Measurements from ENCODE around the gene CLIC4.
A peak's percentile ranks its signal among the peaks of the same experiment; 100 is the strongest.
"Not testable (repeated sequence)": the region's sequence is repeated elsewhere in the genome, so short reads cannot be mapped to it uniquely, and the experiment has no call there.

CLIC4 gene

DNA sequence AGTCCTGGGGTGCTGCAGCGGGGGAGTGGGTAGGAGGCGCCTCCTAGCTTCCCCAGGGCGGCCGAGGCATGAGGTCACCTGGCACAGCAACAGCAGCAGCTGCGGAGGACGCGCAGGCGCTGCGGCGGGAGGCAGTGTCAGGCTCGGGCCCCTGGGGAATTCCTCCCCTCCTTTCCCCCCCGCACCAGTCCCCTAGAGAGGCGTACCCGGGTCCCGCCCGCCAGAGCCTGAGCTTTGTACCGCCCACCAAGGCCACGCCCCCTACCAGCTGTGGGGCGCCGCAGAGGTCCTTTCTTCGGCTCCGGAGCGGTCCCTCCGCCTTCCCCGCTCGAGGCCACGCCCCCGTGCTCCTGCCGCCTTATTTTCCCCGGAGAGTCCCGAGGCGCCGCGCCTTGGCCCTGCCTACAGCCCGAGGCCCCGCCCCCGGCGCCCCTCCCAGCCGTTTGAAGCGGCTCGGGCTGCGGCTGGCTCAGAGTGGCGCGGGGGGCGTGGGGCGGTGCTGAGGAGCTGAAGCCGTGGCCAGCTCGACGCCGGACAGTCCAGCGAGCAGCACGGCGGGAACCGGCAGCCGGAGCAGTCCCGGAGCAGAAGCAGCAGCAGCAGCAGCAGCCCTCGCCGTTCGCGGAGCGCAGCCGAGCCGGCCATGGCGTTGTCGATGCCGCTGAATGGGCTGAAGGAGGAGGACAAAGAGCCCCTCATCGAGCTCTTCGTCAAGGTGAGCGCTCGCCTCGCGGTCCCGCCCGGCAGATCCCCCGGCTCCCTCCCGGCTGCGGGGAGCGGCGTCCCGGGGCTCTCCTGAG is at the start of gene CLIC4:
Gene CLIC4 (plus strand): TSS at position 537 of the 800 bp plus-strand sequence. CDS start 107 bp downstream, at position 644.
- peak; percentile 99 for DNase-seq

GRCh38 chr1:24696041-24696755 is 49.0 kb upstream of the CLIC4 start:
- DNase-seq, result no peak

DNA sequence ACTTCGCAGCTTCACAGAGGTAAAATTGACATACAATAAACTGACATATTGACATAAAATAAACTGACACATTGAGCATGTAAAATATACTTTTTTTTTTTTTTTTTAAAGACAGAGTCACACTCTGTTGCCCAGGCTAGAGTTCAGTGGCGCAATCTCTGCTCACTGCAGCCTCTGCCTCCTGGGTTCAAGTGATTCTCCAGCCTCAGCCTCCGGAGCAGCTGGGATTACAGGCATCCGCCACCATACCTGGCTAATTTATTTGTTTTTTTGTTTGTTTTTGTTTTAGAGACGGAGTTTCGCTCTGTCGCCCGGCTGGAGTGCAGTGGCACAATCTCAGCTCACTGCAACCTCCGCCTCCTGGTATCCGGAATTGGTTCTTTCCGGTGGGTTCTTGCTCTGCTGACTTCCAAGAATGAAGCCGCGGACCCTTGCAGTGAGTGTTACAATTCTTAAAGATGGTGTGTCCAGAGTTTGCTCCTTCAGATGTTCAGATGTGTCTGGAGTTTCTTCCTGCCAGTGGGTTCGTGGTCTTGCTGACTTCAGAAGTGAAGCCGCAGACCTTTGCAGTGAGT is 48.4 kb upstream of the CLIC4 start:
- DNase-seq, result no peak

DNA sequence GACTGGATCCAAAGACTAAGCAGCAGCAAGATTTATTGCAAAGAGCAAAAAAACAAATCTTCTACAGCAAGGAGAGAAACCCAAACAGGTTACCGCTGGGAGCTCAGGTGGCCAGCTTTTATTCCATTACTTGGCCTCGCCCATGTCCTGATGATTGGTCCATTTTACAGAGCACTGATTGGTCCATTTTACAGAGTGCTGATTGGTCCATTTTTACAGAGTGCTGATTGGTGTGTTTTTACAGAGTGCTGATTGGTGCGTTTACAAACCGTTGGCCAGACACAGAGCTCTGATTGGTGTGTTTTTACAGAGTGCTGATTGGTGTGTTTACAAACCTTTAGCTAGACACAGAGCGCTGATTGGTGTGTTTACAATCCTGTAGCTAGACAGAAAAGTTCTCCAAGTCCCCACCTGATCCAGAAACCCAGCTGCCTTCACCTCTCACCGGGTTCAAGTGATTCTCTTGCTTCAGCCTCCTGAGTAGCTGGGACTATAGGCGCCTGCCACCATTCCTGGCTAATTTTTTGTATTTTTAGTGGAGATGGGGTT is 47.7 kb upstream of the CLIC4 start:
- DNase-seq, result not testable (repeated sequence)

DNA sequence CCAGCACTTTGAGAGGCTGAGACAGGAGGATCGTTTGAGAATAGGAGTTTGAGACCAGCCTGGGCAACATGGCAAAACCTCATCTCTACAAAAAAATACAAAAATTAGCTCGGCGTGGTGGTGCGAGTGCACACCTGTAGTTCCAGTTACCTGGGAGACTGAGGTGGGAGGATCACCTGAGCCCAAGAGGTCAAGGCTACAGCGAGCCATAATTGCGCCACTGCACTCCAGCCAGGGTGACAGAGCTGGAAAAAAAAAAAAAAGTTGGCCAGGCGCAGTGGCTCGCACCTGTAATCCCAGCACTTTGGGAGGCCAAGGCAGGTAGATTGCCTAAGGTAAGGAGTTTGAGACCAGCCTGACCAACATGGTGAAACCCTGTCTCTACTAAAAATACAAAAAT is 46.9 kb upstream of the CLIC4 start:
- DNase-seq, result not testable (repeated sequence)

- no peak for DNase-seq
These were observed 45.6 kb upstream of the CLIC4 start for GRCh38 chr1:24699628-24700027.

DNA sequence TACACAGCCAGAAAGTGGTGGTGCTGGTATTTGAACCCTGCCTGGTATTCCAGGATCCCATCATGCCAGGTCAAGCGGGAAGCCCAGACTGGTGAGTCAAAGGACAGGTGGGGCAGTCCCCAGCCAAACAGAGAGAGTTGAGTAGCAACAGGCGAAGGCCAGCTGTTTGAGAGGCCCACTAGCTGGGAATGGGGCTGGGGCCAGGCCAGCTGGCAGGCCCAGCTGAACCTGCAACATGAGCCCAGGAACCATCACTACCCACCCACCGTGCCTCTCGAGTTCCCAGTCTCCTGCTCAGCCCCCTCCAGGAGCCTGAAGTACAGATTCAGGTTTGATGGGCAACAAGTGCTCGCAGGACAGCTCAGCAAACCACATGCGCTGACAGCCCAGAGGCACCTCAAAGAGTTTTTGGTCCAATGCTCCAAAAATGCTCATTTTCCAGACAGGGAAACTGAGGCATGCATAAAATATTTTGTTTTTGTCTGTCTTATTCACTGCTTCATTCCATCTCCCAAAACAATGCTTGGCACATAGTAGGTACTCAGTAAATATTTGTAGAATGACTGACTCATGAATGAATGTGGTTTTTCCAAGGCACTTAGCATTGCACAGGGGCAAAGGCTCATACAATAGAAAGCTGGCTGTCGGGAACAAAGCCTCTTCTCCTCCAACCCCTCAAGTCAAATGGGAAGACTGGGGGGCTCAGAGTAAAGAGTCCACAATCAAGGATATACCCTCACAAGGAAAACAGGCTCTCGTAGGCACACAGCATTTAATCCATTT is 42.5 kb upstream of the CLIC4 start:
- DNase-seq, result peak; percentile 35

- peak; percentile 70 for DNase-seq
These were observed 40.6 kb upstream of the CLIC4 start for GRCh38 chr1:24704411-24705259.

DNA sequence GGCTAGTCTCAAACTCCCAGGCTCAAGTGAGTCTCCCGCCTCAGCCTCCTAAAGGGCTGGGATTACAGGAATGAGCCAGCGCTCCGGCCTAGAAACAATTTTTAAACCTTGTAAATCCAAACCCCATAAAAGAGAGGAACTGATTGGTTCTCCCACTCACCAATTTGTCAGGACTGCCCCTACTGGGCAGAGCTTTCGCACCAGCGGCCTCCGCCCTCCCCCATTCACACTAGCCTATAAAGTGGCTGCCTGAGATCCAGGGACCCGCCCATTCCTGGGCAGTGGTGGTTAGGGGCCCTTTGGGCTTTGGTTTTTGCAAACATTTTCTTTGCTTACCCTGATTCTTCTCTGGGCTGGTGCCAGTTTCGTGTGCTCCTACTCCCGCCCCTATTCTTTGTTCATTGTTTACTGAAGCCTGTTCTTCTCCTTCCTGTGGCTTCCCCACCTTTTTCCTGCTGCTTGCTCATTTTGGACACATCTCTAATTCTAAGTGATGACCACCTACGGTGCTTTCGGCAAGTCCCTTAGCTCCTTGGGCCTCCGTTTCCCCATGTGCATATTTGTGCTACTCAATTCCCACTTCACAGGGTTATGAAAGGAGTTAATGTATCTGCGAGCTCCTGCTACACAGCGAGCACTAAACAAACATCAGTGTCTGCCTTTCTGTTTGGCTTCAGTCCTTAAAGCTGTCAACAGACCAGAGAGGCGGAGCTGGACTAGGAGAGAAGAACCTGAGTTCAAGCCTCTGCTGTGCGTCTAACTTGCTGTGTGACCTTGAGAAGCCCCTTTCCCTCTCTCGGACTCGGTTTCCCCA is 39.8 kb upstream of the CLIC4 start:
- DNase-seq, result peak; percentile 82

GRCh38 chr1:24706074-24706389 is 39.2 kb upstream of the CLIC4 start:
- not testable (repeated sequence) for DNase-seq

DNA sequence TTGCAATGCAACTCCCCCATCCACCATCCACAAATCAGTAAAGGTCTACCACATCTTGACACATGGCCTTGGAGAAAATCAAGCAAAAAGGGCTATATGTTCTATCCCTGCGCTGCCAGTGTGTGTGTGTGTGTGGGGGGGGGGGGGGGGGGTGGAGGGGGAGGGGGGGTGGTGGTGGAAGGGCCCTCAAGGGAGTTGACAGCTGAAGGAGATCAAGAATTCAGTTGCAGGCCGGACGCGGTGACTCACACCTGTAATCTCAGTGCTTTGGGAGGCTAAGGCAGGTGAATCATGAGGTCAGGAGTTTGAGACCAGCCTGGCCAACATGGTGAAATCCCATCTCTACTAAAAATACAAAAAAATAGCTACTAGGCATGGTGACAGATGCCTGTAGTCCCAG is 37.6 kb upstream of the CLIC4 start:
- DNase-seq, result peak; percentile 76

DNA sequence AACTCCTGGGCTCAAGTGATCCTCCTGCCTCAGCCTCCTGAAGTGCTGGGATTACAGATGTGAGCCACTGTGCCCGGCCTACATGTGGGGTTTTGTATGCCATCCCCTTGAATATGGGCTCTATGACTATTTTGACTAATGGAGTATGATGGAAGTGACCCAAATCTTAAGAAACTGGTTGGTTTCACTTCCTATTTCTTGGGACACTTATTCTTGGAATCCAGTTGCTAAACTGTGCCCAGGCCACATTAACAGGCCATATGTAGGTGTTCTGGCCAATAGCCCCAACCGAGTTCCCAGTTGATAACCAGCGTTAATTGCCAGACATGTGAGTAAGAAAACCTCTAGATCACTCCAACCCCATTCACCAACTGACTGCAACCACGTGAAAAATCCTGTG is 36.3 kb upstream of the CLIC4 start:
- DNase-seq, result no peak

DNA sequence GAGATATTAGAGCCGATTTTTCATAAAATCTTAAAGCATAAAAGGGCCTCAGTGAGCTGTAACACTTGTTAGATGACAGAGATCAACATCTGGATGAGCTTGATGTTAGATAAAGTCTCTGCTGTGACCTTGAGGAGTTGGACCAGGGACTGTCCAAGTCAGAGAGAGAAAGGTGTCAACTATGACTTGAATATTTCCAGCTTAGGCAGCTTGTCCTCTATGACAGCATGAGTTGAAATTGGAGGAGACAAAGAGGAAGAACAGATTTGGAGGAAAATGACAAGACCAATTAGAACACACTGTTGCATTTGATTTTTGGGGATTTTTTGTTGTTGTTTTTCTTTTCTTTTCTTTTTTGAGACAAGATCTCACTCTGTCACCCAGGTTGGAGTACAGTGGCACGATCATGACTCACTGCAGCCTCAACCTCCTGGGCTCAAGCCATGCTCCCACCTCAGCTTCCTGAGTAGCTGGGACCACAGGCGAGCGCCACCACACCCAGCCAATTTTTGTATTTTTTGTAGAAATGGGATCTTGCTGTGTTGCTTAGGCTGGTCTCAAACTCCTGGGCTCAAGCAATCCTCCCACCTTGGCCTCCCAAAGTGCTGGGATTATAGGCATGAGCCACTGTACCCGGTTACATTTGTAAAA is 35.3 kb upstream of the CLIC4 start:
- no peak for DNase-seq

- DNase-seq, result no peak
These were observed 33.9 kb upstream of the CLIC4 start for GRCh38 chr1:24711329-24711728.

DNA sequence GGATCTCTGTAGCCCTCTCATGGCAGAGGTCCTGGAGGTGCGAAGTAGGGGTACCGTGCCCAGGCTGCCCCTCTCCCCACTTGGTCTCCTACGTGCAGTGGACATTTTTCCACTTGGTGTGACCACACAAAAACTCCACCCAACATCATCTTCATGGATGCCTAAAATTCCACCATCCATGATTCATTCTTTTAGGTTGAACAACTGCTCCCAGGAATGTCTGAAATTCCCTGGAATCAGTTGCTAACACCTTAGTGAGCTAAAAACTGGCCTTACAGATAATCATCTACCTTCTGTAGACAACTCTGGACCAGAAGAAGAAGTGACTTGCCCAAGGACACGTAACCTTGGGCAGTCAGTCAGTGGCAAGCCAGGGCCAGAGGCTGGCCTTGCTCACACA is 32.1 kb upstream of the CLIC4 start:
- peak; percentile 74 for DNase-seq

- DNase-seq, result no peak
These were observed 31.5 kb upstream of the CLIC4 start for GRCh38 chr1:24713736-24714135.

DNA sequence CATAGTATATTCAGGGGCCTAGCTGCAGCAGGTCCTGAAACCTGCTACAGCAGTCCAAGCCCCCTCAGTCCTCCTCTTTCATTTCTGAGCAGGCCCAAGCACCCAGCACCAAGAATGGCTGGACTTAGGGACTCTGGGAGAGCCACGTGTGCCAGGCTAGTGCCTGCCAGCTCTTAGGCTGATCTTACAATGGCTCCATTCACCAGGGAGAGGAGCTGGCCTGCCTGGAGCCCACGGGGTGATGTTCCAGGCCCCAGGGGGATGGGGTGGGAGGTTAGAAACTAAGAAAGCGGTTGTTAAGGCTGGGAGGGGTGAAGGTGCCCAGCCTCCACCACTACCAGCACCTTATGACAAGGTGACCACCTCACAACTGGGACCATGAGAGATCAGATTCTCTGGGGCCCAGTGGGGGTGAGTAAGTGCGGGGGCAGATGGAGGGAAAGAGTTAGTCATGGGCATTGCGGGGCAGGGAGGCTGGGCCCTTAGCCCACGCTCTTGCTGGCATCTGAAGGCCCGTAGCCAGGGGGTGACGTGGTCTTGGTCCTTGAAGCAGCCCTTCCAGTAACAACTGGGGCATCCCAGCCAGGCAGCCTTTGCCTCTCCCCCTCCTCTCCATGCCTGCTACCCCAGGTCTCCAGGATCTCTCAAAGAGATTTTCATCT is 30.3 kb upstream of the CLIC4 start:
- no peak for DNase-seq

- DNase-seq, result no peak
These were observed 29.6 kb upstream of the CLIC4 start for GRCh38 chr1:24715658-24716057.

GRCh38 chr1:24717887-24718650 is 27.2 kb upstream of the CLIC4 start:
- no peak for DNase-seq

Data from fibroblast of skin of right quadriceps (primary cell).